Measurements from ENCODE around the gene PTPN14. TPM values are rescaled to one million over a fixed set of nuclear protein-coding genes. Genes with fewer than 3 reads are reported as not detected.
A peak's percentile ranks its signal among the peaks of the same experiment; 100 is the strongest.

The PTPN14 gene
- total RNA-seq, 2 donors from 2014 or later, result 6.8 TPM

DNA sequence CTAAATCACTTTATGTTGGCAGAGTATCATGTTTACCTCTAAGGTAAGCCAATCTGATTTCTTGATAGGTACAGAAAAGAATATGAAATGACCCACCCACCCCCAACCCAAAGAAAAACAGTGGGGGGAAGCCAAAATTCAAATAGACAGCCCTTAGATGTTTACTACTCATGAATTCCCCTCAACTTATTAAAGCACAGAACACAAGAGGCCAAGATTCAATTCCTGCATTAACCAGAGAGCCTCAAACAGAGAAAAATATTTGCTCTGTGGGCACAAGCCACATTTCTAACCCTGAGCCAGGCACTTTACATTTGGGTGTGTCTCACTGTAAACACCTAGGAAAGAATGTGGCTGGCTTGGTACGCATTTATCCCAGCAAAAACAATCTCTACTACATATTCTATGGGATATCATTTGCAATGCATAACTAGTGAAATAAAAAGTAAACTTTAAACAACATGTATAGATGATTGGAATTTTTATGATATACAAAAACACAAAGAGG is 84.3 kb downstream of the PTPN14 start:
- DNase-seq (no peak), ATAC-seq (peak; percentile 44)
- intact Hi-C loops (cut with DNase I, micrococcal nuclease), result no loop called here

GRCh38 chr1:214466403-214467077 is 84.9 kb downstream of the PTPN14 start:
- intact Hi-C loops (cut with DNase I, micrococcal nuclease), result no loop called here
- DNase-seq (no peak), ATAC-seq (no peak)

DNA sequence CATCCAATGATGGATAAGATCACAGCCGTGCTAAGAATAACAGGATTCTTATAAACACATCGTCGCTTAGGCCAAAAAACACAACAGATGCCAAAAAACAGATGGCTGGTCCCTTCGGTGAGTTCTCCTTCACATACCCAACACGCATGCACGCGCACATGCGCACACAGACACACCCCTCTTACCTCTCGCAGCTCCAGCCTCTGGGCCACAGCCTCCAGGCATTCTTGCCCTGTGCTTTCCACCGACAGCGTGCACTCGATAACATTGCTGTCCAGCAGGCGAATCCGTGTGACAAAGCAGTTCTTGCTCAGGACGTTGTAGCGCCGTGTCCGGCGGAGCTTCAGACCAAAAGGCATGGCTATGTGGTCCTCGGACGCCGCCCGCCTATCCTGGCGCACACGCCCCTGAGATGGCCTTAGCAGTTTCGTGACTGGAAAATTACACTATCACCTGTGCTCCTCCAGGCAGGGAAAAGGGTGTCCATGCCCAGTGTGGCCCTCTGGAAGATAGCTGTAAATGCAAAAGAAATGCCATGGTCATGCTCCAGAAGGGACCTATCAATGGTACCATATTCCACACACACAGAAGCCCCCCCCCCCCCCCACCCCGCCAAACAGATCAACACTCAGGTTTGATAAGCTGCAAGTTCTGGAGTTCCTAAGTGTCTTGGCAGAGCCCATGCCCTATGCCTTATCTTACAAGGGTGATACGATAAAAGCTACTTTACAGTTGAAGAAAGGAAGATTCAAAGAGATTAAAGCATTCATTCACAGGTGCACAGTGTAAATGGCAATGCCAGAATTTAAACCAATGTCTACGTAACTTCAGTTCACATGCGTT is 86.7 kb downstream of the PTPN14 start:
- no peak for ATAC-seq
- no peak for DNase-seq
- intact Hi-C loops (cut with DNase I, micrococcal nuclease), result no loop called here

DNA sequence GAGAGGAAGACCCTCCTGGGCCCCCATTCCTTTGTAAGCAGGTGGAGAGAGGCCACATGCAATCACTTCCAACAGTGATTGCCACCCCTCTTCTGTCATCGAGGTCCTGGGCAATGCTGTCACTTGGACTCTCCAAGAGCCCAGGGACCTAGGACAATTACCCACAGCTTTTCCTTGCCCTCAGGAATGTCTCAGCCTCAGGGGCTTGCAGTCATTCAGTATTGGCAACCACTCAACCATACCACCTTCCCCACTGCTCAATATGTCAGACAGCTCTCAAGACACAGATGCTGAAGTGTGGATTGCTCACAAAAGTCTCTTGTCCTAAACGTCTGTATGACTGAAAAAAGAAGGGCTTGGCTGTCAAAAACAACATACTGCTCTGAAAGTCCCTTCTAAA is 87.8 kb downstream of the PTPN14 start:
- intact Hi-C loops (cut with DNase I, micrococcal nuclease), result no loop called here
- DNase-seq (no peak), ATAC-seq (no peak)

DNA sequence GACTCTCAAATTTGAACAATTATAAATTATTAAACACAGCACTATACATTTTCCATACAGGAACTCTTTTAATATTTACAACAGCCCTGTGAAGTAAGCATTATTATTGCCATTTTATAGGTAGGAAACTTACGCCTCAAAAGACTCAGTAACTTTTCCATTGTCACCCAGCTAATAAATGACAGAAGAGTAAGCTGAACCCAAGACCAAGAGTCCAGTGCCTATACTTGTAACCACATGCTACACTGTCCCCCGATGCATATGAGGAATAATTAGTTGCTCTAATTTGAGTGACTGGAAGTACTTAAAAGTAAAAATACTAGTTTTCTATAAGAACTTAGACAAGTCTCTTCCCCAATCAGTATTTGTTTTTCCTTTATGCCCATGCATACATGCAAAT is 88.5 kb downstream of the PTPN14 start:
- intact Hi-C loops (cut with DNase I, micrococcal nuclease), result no loop called here
- ATAC-seq, result no peak
- DNase-seq, result no peak

DNA sequence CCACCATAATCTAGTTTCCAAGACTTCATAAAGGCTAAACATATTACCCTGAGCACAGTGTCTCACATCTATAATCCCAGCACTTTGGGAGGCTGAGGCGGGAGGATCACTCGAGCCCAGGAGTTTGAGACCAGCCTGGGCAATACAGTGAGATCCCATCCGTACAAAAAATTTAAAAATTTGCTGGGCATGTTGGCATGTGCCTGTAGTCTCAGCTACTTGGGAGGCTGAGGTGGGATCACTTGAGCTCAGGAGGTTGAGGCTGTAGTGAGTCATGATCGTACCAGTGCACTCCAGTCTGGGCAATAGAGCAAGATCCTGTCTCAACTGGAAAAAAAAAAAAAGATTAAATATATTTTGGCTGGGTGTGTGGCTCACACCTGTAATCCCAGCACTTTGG is 90.1 kb downstream of the PTPN14 start:
- DNase-seq (no peak), ATAC-seq (no peak)
- intact Hi-C loops (cut with DNase I, micrococcal nuclease), result no loop called here

DNA sequence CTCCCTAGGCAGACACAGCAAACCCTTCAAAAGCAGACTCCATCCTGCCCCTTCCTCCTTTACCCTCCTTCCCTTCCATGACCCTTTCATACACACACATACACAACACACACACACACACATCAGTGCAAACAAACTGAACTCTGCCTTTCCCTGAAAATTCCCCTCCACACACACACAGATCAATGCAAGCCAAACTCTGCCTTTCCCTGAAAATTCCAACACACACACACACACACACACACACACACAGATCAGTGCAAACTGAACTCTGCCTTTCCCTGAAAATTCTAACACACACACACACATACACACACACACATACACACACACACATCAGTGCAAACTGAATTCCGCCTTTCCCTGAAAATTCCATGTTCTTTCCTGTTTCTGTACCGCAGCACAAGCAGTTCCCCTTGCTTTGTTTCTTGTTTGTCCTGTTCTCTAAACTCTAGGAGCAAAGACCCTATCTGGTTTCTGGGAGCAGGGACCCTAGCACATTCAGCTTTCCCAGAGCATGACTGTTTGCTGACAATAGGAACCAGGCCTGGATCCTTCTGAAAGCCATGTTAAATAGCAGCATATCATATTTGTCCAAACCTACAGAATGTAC is 91.0 kb downstream of the PTPN14 start:
- intact Hi-C loops (cut with DNase I, micrococcal nuclease), result no loop called here
- no peak for ATAC-seq
- no peak for DNase-seq

DNA sequence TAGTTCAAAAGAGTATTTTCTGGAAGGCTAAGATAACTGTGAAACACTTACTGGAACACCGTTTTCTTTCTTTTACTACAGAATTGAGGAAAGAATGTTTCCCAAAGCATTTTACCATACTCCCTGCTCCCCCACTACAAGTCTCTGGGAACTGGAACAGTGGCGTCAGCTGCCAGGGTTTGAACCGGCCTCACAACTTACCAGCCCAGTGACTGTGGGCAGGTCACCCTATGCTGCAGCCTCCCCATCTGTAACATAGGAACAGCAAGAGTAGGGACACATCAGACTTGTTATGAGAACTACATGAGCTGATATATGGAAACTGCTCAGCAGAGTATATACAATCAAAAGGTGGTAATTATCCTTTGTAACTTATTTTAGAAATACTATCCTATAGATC is 91.5 kb downstream of the PTPN14 start:
- no peak for ATAC-seq
- intact Hi-C loops (cut with DNase I, micrococcal nuclease), result no loop called here

GRCh38 chr1:214458541-214458940 is 92.9 kb downstream of the PTPN14 start:
- intact Hi-C loops (cut with DNase I, micrococcal nuclease), result no loop called here
- no peak for ATAC-seq
- no peak for DNase-seq

More for the DNA sequence above, 91.5 kb downstream of the PTPN14 start:
- DNase-seq, result no peak

DNA sequence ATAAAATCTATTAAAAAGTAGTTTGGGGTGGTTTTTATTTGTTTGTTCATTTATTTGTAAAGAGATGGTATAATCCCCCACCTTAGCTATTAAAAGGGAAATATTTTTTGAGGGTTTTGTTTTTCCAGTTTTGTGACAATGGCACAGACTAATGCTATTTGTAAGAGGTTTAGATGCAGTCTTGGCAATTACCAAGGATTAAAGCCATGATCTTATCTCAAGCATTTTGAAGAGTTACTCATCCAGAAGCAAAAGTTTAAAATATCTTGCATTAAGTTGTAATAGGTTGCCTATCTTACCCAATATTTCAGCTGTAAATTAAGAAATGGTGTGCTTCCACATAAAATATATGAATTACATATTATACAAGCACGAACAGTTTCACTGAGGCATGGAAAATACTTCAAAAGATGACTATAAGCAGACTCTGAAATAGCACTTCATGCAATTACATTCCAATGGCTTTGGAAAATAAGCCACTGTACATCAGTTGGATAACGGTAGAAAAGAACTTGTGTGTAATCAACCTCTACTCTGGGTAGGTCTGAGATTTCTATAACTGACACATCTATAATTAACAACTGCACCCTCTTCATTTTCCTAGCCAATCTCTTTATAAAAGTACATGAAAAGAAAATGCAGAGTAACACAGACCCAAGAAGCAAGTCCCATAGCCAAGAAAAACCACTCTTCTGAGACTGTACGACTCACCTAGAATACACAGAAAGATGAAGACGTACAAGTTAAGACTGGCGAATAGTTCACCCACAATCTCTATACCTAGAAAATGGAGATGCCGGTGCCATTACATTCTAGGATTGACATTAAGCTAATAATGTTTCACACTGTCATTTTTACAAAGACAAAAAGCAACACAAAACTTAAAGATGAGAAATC is 95.2 kb downstream of the PTPN14 start:
- intact Hi-C loops (cut with DNase I, micrococcal nuclease), result no loop called here
- no peak for ATAC-seq

DNA sequence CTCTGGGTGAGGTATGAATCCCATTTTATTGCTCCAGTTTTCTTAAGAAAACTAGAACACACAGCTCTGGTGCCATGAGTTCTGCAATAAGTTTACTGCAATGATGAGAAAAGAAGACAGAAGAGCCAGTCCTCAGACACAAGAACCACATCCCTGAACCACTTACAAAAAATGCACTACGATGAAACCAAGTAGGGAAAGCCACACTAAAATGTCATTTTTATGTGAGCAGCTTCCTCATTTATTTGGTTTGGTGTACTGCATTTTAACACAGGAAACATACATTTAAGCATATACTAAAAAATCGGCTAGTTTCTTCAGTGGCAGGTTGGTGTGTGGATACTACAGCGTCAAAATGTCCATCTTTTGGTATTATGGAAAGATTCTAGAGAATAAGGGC is 95.9 kb downstream of the PTPN14 start:
- DNase-seq (no peak), ATAC-seq (no peak)
- intact Hi-C loops (cut with DNase I, micrococcal nuclease), result no loop called here

More for the DNA sequence above, 95.2 kb downstream of the PTPN14 start:
- no peak for DNase-seq

- ATAC-seq, result no peak
- DNase-seq, result no peak
- intact Hi-C loops (cut with DNase I, micrococcal nuclease), result no loop called here
Observed at GRCh38 chr1:214454569-214455396, 96.6 kb downstream of the PTPN14 start.

- intact Hi-C loops (cut with DNase I, micrococcal nuclease), result no loop called here
- DNase-seq (no peak), ATAC-seq (no peak)
Observed at GRCh38 chr1:214453109-214453722, 98.2 kb downstream of the PTPN14 start.

GRCh38 chr1:214452152-214452784 is 99.1 kb downstream of the PTPN14 start:
- no peak for DNase-seq
- intact Hi-C loops (cut with DNase I, micrococcal nuclease), result no loop called here
- no peak for ATAC-seq

DNA sequence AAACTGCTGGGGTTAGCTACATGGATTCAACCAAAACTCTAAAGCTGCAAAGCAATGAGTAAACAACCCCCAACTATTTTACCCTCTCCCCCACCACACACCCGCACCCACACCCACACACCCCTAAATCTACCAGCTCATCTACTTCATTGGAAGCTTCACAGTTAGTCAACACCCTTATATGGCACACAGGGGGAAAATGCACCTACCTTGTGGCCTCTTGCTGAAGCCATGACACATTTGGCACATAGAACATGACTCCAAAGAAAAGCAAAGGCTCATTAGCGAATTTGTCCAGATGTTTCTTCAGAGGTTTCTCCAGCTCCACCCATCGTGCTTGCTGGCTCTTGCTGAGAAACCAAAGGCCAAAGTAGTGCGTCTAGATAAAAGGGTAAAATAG is 99.8 kb downstream of the PTPN14 start:
- DNase-seq (no peak), ATAC-seq (no peak)
- intact Hi-C loops (cut with DNase I, micrococcal nuclease), result no loop called here

GRCh38 chr1:214449371-214449770 is 102.0 kb downstream of the PTPN14 start:
- no peak for ATAC-seq
- intact Hi-C loops (cut with DNase I, micrococcal nuclease), result no loop called here
- DNase-seq, result no peak

DNA sequence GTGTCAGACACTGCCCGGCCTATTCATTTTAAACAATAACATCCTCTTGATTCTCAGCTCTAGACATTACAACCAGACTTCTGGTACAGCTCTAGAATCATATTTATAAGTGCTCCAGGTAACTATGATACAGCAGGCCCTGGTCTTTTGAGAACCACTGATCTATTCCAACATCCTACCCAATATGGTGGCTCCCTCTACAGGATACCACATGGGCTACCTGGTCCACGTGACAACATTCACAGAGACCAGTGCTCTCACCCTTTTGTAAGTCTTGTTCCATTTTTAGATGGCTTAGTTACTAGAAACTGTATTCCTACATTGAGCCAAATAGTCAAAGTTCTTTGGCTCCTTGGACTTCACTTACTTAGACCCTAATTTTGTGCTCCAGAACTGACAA is 102.9 kb downstream of the PTPN14 start:
- ATAC-seq (no peak), DNase-seq (no peak)
- intact Hi-C loops (cut with DNase I, micrococcal nuclease), result no loop called here
